Measurements from ENCODE around the gene PLXNA2.

- TF ChIP-seq CTCF (IDR thresholded peaks at IDR 0.05; ENCODE audit: control extremely low read depth in 1 of 3, insufficient read depth in 1 of 3, low read depth in 1 of 3, low read length in 3 of 3) = no peak
- TF ChIP-seq SIX5 (IDR thresholded peaks at IDR 0.05; ENCODE audit: low read depth, low read length) = no peak
- no peak for TF ChIP-seq USF2 (IDR thresholded peaks at IDR 0.05; ENCODE audit: low read length)
Observed at GRCh38 chr1:208110296-208110695, 133.9 kb downstream of the PLXNA2 start.
